GM13976 (cell line): ENCODE results near the gene RELN.

ENCODE experiments used
- DNase-seq: peaks from one replicate; pipeline ENCODE4 v3.0.0; 2012; ENCODE audit warnings: low spot score
- in situ Hi-C: fragments of 300-500 bp; cut with MboI; formaldehyde crosslinking; loops from one replicate; pipeline ENCODE4 v1.12.0; 2022; ENCODE audit warnings: low sequenced_read_pairs, mixed read lengths, inconsistent platforms; ENCODE audit not compliant: unreplicated experiment
- TF ChIP-seq, protein P1 (sequence below): IDR thresholded peaks from 2 replicates; pipeline ENCODE4 v1.5.1; 2012; ENCODE audit warnings: borderline replicate concordance, mild to moderate bottlenecking; ENCODE audit not compliant: insufficient read depth; ENCODE audit errors: extremely low read depth, missing control alignments, control extremely low read depth

RELN gene

GRCh38 chr7:103857435-103857834, 132.0 kb downstream of the RELN start:
- TF ChIP-seq, protein P1, sequence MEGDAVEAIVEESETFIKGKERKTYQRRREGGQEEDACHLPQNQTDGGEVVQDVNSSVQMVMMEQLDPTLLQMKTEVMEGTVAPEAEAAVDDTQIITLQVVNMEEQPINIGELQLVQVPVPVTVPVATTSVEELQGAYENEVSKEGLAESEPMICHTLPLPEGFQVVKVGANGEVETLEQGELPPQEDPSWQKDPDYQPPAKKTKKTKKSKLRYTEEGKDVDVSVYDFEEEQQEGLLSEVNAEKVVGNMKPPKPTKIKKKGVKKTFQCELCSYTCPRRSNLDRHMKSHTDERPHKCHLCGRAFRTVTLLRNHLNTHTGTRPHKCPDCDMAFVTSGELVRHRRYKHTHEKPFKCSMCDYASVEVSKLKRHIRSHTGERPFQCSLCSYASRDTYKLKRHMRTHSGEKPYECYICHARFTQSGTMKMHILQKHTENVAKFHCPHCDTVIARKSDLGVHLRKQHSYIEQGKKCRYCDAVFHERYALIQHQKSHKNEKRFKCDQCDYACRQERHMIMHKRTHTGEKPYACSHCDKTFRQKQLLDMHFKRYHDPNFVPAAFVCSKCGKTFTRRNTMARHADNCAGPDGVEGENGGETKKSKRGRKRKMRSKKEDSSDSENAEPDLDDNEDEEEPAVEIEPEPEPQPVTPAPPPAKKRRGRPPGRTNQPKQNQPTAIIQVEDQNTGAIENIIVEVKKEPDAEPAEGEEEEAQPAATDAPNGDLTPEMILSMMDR: no peak
- no peak for DNase-seq
- in situ Hi-C loops: no loop called here

DNA sequence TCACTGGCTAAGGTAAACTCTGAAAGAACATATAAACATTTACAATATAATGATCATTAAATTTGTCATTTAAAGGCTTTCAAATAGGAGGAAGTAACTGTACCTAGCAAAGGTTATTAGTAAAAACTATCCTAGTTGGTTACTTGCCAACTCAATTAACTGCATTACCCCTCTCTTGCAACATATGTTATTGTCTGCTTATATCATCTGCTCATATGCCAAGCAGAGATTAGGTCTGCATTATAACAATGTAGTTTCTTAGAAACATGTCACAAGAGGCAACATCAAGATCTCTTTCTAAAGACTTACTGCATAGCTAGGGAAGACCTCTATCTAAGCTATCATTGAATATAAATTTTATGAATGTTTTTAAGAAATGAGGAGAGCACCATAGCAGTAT, 132.5 kb downstream of the RELN start:
- no peak for DNase-seq
- in situ Hi-C loops: no loop called here

GRCh38 chr7:103855671-103856070, 133.8 kb downstream of the RELN start:
- TF ChIP-seq, protein P1: no peak
- in situ Hi-C loops: no loop called here
- no peak for DNase-seq

More for the DNA sequence above, 132.5 kb downstream of the RELN start:
- TF ChIP-seq, protein P1: no peak

DNA sequence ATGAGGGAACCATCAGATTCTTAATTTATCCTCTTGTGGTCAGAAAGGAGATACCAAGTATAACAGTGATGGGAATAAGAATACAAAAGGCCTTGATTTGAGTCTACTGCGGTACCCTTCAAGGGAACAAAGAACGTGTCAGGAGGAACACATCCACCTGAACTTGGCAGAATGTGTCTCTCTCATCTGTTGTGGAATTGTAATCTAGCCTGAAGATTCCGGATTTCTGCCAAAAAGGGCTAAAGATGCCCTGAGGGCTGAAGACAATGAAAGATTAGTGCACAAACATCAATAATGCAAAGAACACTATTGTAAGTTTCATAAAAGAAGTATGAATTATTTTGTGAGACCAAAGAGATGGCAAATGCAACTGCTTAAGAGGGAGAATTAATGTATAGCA, 134.8 kb downstream of the RELN start:
- no peak for DNase-seq
- TF ChIP-seq, protein P1: no peak
- in situ Hi-C loops: no loop called here

DNA sequence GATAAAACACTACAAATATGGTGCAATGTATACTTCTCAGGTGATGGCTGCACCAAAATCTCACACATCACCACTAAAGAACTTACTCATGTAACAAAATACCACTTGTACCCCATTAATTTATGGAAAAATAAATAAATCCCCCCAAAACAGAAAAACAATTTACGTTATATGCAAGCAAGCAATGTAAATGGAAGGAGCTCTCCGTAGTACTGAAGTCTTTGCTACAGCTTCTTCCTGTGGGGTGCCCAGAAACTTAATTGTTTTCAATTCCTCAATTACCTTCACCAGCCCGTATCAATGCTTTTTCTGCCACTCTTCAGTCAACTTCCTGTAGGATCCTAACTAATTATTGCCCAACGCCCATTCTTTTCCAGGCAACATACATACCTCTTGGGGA, 138.1 kb downstream of the RELN start:
- TF ChIP-seq, protein P1: no peak
- in situ Hi-C loops: no loop called here
- DNase-seq: peak; percentile 10

- in situ Hi-C loops: no loop called here
- TF ChIP-seq, protein P1: no peak
- DNase-seq: no peak
Measured at GRCh38 chr7:103843689-103844480, 145.6 kb downstream of the RELN start.
